Measurements from ENCODE around the gene THADA.

- TF ChIP-seq POLR2A (IDR thresholded peaks at IDR 0.05) = no peak
- TF ChIP-seq CTCF (IDR thresholded peaks at IDR 0.05) = no peak
Measured at GRCh38 chr2:43340066-43340465, 255.8 kb downstream of the THADA start.
